ENCODE measurements around the gene XRCC4. TPM values are rescaled to one million over a fixed set of nuclear protein-coding genes. Genes with fewer than 3 reads are reported as not detected.

The XRCC4 gene
- total RNA-seq, 1 experiment from 2014 or later = 10.8 TPM

GRCh38 chr5:83059341-83059740 lies 18.0 kb upstream of the XRCC4 start:
- no peaks in the 10 kb centered on the region for H3K4me1 ChIP-seq (ENCODE audit: insufficient read depth, low read length)
- H3K27ac Mint-ChIP-seq = no peak overlapping the region; a peak in 1 of 7 replicates
- no peak overlapping the region for H3K14ac ChIP-seq (ENCODE audit: insufficient read depth, low read length)
- no peak overlapping the region for H3K18ac ChIP-seq (ENCODE audit: insufficient read length, low read depth, low read length)
- no peak overlapping the region for H2BK5ac ChIP-seq (ENCODE audit: insufficient read length, low read length)
- no peak overlapping the region for H3K56ac ChIP-seq (ENCODE audit: insufficient read length, low read depth, low read length)
- WGBS (ENCODE audit: extremely low coverage, insufficient read length, low lambda C conversion rate) = no CpG with 5 or more reads among the region's 2 CpGs
- no peak overlapping the region for H4K91ac ChIP-seq (ENCODE audit: insufficient read length, low read depth, low read length)
- no peak overlapping the region for H4K5ac ChIP-seq (ENCODE audit: insufficient read length, low read depth, low read length)
- H3K79me1 ChIP-seq (ENCODE audit: insufficient read depth, low read depth, low read length, poor library complexity, severe bottlenecking) = peaks cover 4% of the 10 kb centered on the region
- H3K27me3 Mint-ChIP-seq (ENCODE audit: low read depth) = no peaks in the 10 kb centered on the region
- no peak overlapping the region for H3K27ac ChIP-seq (ENCODE audit: insufficient read length, low read depth, low read length)
- H3K4me1 Mint-ChIP-seq = no peaks in the 10 kb centered on the region
- H3K9ac ChIP-seq (ENCODE audit: extremely low read depth, insufficient read length, low read length) = no peak overlapping the region
- no peak overlapping the region for H2AK5ac ChIP-seq (ENCODE audit: insufficient read length, low read length)
- no peaks in the 10 kb centered on the region for H3K9me3 ChIP-seq (ENCODE audit: control insufficient read depth, low read depth, low read length)
- H3K79me2 ChIP-seq (ENCODE audit: insufficient read depth, low read length) = peaks cover 3% of the 10 kb centered on the region; the same call in 1 of the 2 replicates
- H2AFZ ChIP-seq (ENCODE audit: low read length) = no peak overlapping the region
- no peak overlapping the region for H3K4me3 Mint-ChIP-seq
- H3K23ac ChIP-seq (ENCODE audit: insufficient read length, low read depth, low read length) = no peak overlapping the region
- DNase-seq = no peak
- no peak overlapping the region for H4K8ac ChIP-seq (replicated peaks; ENCODE audit: insufficient read length, low read depth, low read length)
- H2BK12ac ChIP-seq (ENCODE audit: insufficient read length, low read depth, low read length) = no peak overlapping the region
- no peaks in the 10 kb centered on the region for H3K9me3 Mint-ChIP-seq
- no peaks in the 10 kb centered on the region for H3K27me3 ChIP-seq (ENCODE audit: insufficient read depth, low read length)
- peaks cover 17 to 61% (median 52%) of the 10 kb centered on the region in 3 experiments; a peak in 6 of 7 replicates for H3K36me3 Mint-ChIP-seq (ENCODE audit: insufficient read depth in 1 of 3, low read depth in 3 of 3)
- no peak overlapping the region for H2BK20ac ChIP-seq (ENCODE audit: low read depth, low read length, poor library complexity, severe bottlenecking)
- no peak overlapping the region for H2BK120ac ChIP-seq (ENCODE audit: low read depth, low read length, poor library complexity, severe bottlenecking)
- no peak overlapping the region for H2BK15ac ChIP-seq (ENCODE audit: low read depth, low read length)
- no peak overlapping the region for H3K4ac ChIP-seq (ENCODE audit: low read depth, low read length)
- TF ChIP-seq, protein P1, sequence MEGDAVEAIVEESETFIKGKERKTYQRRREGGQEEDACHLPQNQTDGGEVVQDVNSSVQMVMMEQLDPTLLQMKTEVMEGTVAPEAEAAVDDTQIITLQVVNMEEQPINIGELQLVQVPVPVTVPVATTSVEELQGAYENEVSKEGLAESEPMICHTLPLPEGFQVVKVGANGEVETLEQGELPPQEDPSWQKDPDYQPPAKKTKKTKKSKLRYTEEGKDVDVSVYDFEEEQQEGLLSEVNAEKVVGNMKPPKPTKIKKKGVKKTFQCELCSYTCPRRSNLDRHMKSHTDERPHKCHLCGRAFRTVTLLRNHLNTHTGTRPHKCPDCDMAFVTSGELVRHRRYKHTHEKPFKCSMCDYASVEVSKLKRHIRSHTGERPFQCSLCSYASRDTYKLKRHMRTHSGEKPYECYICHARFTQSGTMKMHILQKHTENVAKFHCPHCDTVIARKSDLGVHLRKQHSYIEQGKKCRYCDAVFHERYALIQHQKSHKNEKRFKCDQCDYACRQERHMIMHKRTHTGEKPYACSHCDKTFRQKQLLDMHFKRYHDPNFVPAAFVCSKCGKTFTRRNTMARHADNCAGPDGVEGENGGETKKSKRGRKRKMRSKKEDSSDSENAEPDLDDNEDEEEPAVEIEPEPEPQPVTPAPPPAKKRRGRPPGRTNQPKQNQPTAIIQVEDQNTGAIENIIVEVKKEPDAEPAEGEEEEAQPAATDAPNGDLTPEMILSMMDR (conservative IDR thresholded peaks at IDR 0.05) = no peak
- H4K20me1 ChIP-seq (ENCODE audit: control insufficient read depth, insufficient read depth, insufficient read length) = no peaks in the 10 kb centered on the region
- no peaks in the 10 kb centered on the region for H3K23me2 ChIP-seq (ENCODE audit: insufficient read length, low read depth, low read length, poor library complexity, severe bottlenecking)
- no peak overlapping the region for H3T11ph ChIP-seq (ENCODE audit: low read length)
- no peak overlapping the region for H3K4me2 ChIP-seq (ENCODE audit: insufficient read depth, insufficient read length, low read length)
